Trophoblast cell (in vitro differentiated cells and primary cell): ENCODE results near the gene PLCH1.

Experiments used
- DNase-seq, 2 donors: peaks; one replicate each; pipeline ENCODE4 v3.0.0-alpha.2; 2016
- H2AFZ ChIP-seq: 2 replicates; pipeline ENCODE4 v1.6.1; 2013; ENCODE audit warnings: low read length, moderate library complexity, mild to moderate bottlenecking; ENCODE audit not compliant: insufficient read depth, poor library complexity
- H2AK5ac ChIP-seq: 2 replicates; pipeline ENCODE4 v1.6.1; 2013; ENCODE audit warnings: mild to moderate bottlenecking, low read length
- H2BK120ac ChIP-seq: 2 replicates; pipeline ENCODE4 v1.6.1; 2013; ENCODE audit warnings: low read length, mild to moderate bottlenecking, moderate library complexity; ENCODE audit not compliant: insufficient read depth, poor library complexity
- H2BK12ac ChIP-seq: 2 replicates; pipeline ENCODE4 v1.6.1; 2013; ENCODE audit warnings: mild to moderate bottlenecking, low read length, moderate library complexity
- H2BK5ac ChIP-seq: 2 replicates; pipeline ENCODE4 v1.6.1; 2013; ENCODE audit warnings: low read length, low read depth, moderate library complexity, mild to moderate bottlenecking; ENCODE audit not compliant: poor library complexity
- H3K14ac ChIP-seq: 2 replicates; pipeline ENCODE4 v1.6.1; 2013; ENCODE audit warnings: mild to moderate bottlenecking, low read length
- H3K18ac ChIP-seq: 2 replicates; pipeline ENCODE4 v1.6.1; 2013; ENCODE audit warnings: mild to moderate bottlenecking, low read length
- H3K23ac ChIP-seq: 2 replicates; pipeline ENCODE4 v1.6.1; 2013; ENCODE audit warnings: low read length
- H3K27ac ChIP-seq: 2 replicates; pipeline ENCODE4 v1.5.1; 2013; ENCODE audit warnings: low read depth, mild to moderate bottlenecking, inconsistent platforms, low read length, moderate library complexity
- H3K27me3 ChIP-seq: 2 replicates; pipeline ENCODE4 v1.6.1; 2013; ENCODE audit warnings: inconsistent platforms, mild to moderate bottlenecking, low read length, moderate library complexity; ENCODE audit not compliant: insufficient read depth
- H3K36me3 ChIP-seq, 2 experiments: 1 replicate in 1 of 2; 2 replicates in 1 of 2; pipeline ENCODE4 v1.6.1; 2013; ENCODE audit warnings: low read length in 2 of 2, mild to moderate bottlenecking in 2 of 2, moderate library complexity in 1 of 2; ENCODE audit not compliant: insufficient read depth in 2 of 2, control insufficient read depth in 1 of 2
- H3K4ac ChIP-seq: 2 replicates; pipeline ENCODE4 v1.6.1; 2013; ENCODE audit warnings: low read depth, mild to moderate bottlenecking, low read length, moderate library complexity
- H3K4me1 ChIP-seq, 2 experiments: 1 replicate in 1 of 2; 2 replicates in 1 of 2; pipeline ENCODE4 v1.6.1; 2013; ENCODE audit warnings: low read length in 2 of 2, mild to moderate bottlenecking in 2 of 2, moderate library complexity in 1 of 2; ENCODE audit not compliant: insufficient read depth in 2 of 2, control insufficient read depth in 1 of 2
- H3K4me2 ChIP-seq: 2 replicates; pipeline ENCODE4 v1.6.1; 2013; ENCODE audit warnings: inconsistent platforms, mild to moderate bottlenecking, low read length, moderate library complexity
- H3K4me3 ChIP-seq: 2 replicates; pipeline ENCODE4 v1.5.1; 2013; ENCODE audit warnings: mild to moderate bottlenecking, low read depth, low read length, inconsistent platforms
- H3K79me1 ChIP-seq: one replicate; pipeline ENCODE4 v1.6.1; 2013; ENCODE audit warnings: low read length
- H3K79me2 ChIP-seq: 2 replicates; pipeline ENCODE4 v1.6.1; 2013; ENCODE audit warnings: low read length, mild to moderate bottlenecking; ENCODE audit not compliant: control insufficient read depth, insufficient read depth, poor library complexity
- H3K9ac ChIP-seq: 2 replicates; pipeline ENCODE4 v1.6.1; 2013; ENCODE audit warnings: mild to moderate bottlenecking, low read length
- H3K9me3 ChIP-seq: 2 replicates; pipeline ENCODE4 v1.6.1; 2013; ENCODE audit warnings: low read depth, mild to moderate bottlenecking, control low read depth, inconsistent platforms, low read length; ENCODE audit not compliant: insufficient read depth
- H4K12ac ChIP-seq: 2 replicates; pipeline ENCODE4 v1.6.1; 2013; ENCODE audit warnings: low read depth, mild to moderate bottlenecking, low read length, moderate library complexity
- H4K8ac ChIP-seq: 2 replicates; pipeline ENCODE4 v1.6.1; 2013; ENCODE audit warnings: low read depth, mild to moderate bottlenecking, low read length, moderate library complexity
- H4K91ac ChIP-seq: one replicate; pipeline ENCODE4 v1.6.1; 2013; ENCODE audit warnings: low read depth, mild to moderate bottlenecking, low read length, moderate library complexity
- WGBS: extraction: QIAGEN DNeasy Blood & Tissue Kit; methylation state at CpG from one replicate; pipeline ENCODE4 v1.1.7; 2013; ENCODE audit warnings: missing lambda C conversion rate; ENCODE audit not compliant: insufficient read length, insufficient coverage; ENCODE audit errors: extremely low coverage; 5-methylcytosine and 5-hydroxymethylcytosine counted together

PLCH1 gene

GRCh38 chr3:155481089-155481488, 263.8 kb downstream of the PLCH1 start:
- Histone ChIP-seq H3K4me1 (no peaks in the 10 kb centered on the region), H4K8ac (no peak overlapping the region), H3K4ac (no peak overlapping the region), H2BK5ac (no peak overlapping the region), H3K27me3 (no peaks in the 10 kb centered on the region), H3K4me2 (no peak overlapping the region), H2BK120ac (no peak overlapping the region), H3K14ac (no peak overlapping the region), H4K12ac (no peak overlapping the region), H3K18ac (no peak overlapping the region), H3K27ac (no peak overlapping the region), H2BK12ac (no peak overlapping the region), H3K23ac (no peak overlapping the region), H3K79me2 (peaks cover 2% of the 10 kb centered on the region), H2AK5ac (no peak overlapping the region), H3K79me1 (no peaks in the 10 kb centered on the region), H3K9me3 (no peaks in the 10 kb centered on the region), H2AFZ (no peak overlapping the region), H3K4me3 (no peak overlapping the region), H3K9ac (no peak overlapping the region), H4K91ac (no peak overlapping the region), H3K36me3 (no peaks in the 10 kb centered on the region)
- no CpG with 5 or more reads among the region's 12 CpGs for WGBS
- DNase-seq, result no peak

GRCh38 chr3:155465664-155466063, 279.2 kb downstream of the PLCH1 start:
- Histone ChIP-seq H3K79me2 (no peaks in the 10 kb centered on the region), H3K14ac (no peak overlapping the region), H2AK5ac (no peak overlapping the region), H3K18ac (no peak overlapping the region), H3K9ac (no peak overlapping the region), H3K79me1 (no peaks in the 10 kb centered on the region), H4K8ac (no peak overlapping the region), H3K9me3 (no peaks in the 10 kb centered on the region), H3K4me2 (no peak overlapping the region), H3K23ac (no peak overlapping the region), H2AFZ (no peak overlapping the region), H3K36me3 (no peaks in the 10 kb centered on the region), H3K4ac (no peak overlapping the region), H2BK120ac (no peak overlapping the region), H3K27me3 (no peaks in the 10 kb centered on the region), H3K27ac (no peak overlapping the region), H2BK12ac (no peak overlapping the region), H3K4me1 (peaks cover 0 to 3% of the 10 kb centered on the region in 2 experiments), H3K4me3 (no peak overlapping the region), H4K12ac (no peak overlapping the region), H4K91ac (no peak overlapping the region), H2BK5ac (no peak overlapping the region)
- no peak for DNase-seq
- no CpG with 5 or more reads among the region's 2 CpGs for WGBS

- no peak overlapping the region for H4K91ac ChIP-seq
- DNase-seq, result no peak
- H3K9ac ChIP-seq, result no peak overlapping the region
- WGBS, result no CpG with 5 or more reads among the region's 4 CpGs
- no peak overlapping the region for H4K8ac ChIP-seq
- H3K27me3 ChIP-seq, result no peaks in the 10 kb centered on the region
- H2BK120ac ChIP-seq, result no peak overlapping the region
- no peak overlapping the region for H2BK12ac ChIP-seq
- no peak overlapping the region for H2AFZ ChIP-seq
- H3K4me1 ChIP-seq, result peaks cover 0 to 3% of the 10 kb centered on the region in 2 experiments
- H3K36me3 ChIP-seq, result no peaks in the 10 kb centered on the region
- H3K79me2 ChIP-seq, result no peaks in the 10 kb centered on the region
- H3K4me3 ChIP-seq, result no peak overlapping the region
- no peak overlapping the region for H2AK5ac ChIP-seq
- H4K12ac ChIP-seq, result no peak overlapping the region
- H3K9me3 ChIP-seq, result no peaks in the 10 kb centered on the region
- no peak overlapping the region for H3K27ac ChIP-seq
- no peak overlapping the region for H3K18ac ChIP-seq
- no peak overlapping the region for H3K23ac ChIP-seq
- H3K79me1 ChIP-seq, result no peaks in the 10 kb centered on the region
- no peak overlapping the region for H3K14ac ChIP-seq
- H3K4me2 ChIP-seq, result no peak overlapping the region
- H3K4ac ChIP-seq, result no peak overlapping the region
- H2BK5ac ChIP-seq, result no peak overlapping the region
These were observed 282.2 kb downstream of the PLCH1 start for GRCh38 chr3:155462672-155463071.

- Histone ChIP-seq H3K27me3 (no peaks in the 10 kb centered on the region), H3K4me1 (peaks cover 0 to 1% of the 10 kb centered on the region in 2 experiments), H3K23ac (no peak overlapping the region), H2BK5ac (no peak overlapping the region), H3K79me1 (no peaks in the 10 kb centered on the region), H2BK12ac (no peak overlapping the region), H4K91ac (no peak overlapping the region), H3K4ac (no peak overlapping the region), H3K14ac (no peak overlapping the region), H3K79me2 (no peaks in the 10 kb centered on the region), H3K9ac (no peak overlapping the region), H3K4me2 (no peak overlapping the region), H3K36me3 (no peaks in the 10 kb centered on the region), H3K18ac (no peak overlapping the region), H4K8ac (no peak overlapping the region), H3K27ac (no peak overlapping the region), H3K9me3 (no peaks in the 10 kb centered on the region), H2BK120ac (no peak overlapping the region), H4K12ac (no peak overlapping the region), H3K4me3 (no peak overlapping the region), H2AK5ac (no peak overlapping the region), H2AFZ (no peak overlapping the region)
- no peak for DNase-seq
- WGBS, result no CpG with 5 or more reads among the region's 4 CpGs
These were observed 287.3 kb downstream of the PLCH1 start for GRCh38 chr3:155457591-155457990.
